ENCODE data around the gene BSPRY. TPM values are rescaled to one million over a fixed set of nuclear protein-coding genes. Genes with fewer than 3 reads are reported as not detected.
A peak's percentile ranks its signal among the peaks of the same experiment; 100 is the strongest.

Gene BSPRY
- 10 to 100 TPM; 14.1 to 17.9 TPM for total RNA-seq
- 1.4 TPM for polyA plus RNA-seq (2013, experiment 1 of 2)
- polyA plus RNA-seq (2013, experiment 2 of 2), result 0.99 TPM
- long read RNA-seq, experiment 1, partial matches to known transcripts, result 5 of 14 reads
- long read RNA-seq, experiment 1, other reads (novel, unspliced or antisense), result 4 of 14 reads
- long read RNA-seq, experiment 2, transcript BSPRY-202 (5 exons, 2,213 nt), result minor isoform, 6 of 96 reads
- long read RNA-seq, experiment 2, transcript BSPRY-201 (6 exons, 2,339 nt), result major isoform, 64 of 96 reads
- long read RNA-seq, experiment 2, partial matches to known transcripts, result 10 of 96 reads
- long read RNA-seq, experiment 2, other reads (novel, unspliced or antisense), result 16 of 96 reads
- long read RNA-seq, experiment 3, transcript BSPRY-201 (6 exons, 2,339 nt), result major isoform, 17 of 25 reads
- long read RNA-seq, experiment 3, partial matches to known transcripts, result 2 of 25 reads
- long read RNA-seq, experiment 3, other reads (novel, unspliced or antisense), result 5 of 25 reads
- long read RNA-seq, experiment 4, partial matches to known transcripts, result 1 of 3 reads
- long read RNA-seq, experiment 4, other reads (novel, unspliced or antisense), result 2 of 3 reads

DNA sequence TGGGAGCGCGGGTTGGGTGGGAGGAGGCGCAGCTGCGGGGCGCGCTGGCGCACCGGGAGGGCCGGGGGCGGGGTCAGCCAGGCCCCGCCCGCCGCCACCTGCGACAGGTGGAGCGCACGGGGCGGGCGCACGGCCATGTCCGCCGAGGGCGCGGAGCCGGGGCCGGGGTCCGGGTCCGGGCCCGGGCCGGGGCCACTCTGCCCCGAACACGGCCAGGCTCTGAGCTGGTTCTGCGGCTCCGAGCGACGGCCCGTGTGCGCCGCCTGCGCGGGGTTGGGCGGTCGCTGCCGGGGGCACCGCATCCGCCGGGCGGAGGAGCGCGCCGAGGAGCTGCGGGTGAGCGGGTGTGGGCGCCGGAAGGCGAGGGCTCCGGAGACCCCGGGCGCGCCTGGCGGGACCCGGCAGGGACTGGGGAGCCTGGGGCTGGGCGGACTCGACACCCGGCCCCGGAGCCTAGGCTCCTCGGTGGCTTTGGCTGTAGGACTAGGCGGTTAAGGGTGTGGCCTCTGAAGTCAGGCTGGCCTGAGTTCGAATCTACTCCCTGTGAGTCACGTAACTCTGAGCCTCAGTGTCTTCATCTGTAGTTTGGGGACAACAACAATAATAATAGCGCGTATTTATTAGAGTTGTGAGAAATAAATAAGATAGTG, at the start of gene BSPRY:
TSS of gene BSPRY (plus strand) at position 97 of the 650 bp plus-strand sequence. CDS start at position 136, 39 bp downstream.
- TF ChIP-seq, protein P1, sequence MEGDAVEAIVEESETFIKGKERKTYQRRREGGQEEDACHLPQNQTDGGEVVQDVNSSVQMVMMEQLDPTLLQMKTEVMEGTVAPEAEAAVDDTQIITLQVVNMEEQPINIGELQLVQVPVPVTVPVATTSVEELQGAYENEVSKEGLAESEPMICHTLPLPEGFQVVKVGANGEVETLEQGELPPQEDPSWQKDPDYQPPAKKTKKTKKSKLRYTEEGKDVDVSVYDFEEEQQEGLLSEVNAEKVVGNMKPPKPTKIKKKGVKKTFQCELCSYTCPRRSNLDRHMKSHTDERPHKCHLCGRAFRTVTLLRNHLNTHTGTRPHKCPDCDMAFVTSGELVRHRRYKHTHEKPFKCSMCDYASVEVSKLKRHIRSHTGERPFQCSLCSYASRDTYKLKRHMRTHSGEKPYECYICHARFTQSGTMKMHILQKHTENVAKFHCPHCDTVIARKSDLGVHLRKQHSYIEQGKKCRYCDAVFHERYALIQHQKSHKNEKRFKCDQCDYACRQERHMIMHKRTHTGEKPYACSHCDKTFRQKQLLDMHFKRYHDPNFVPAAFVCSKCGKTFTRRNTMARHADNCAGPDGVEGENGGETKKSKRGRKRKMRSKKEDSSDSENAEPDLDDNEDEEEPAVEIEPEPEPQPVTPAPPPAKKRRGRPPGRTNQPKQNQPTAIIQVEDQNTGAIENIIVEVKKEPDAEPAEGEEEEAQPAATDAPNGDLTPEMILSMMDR (conservative IDR thresholded peaks at IDR 0.05), result no peak
- Mint-ChIP-seq H3K27me3 (ENCODE audit: insufficient read depth) (peaks cover 23% of the 10 kb centered on the region), H3K4me1 (peaks cover 28% of the 10 kb centered on the region), H3K36me3 (ENCODE audit: low read depth) (peaks cover 9% of the 10 kb centered on the region), H3K27ac (no peak within 1 kb of the TSS), H3K4me3 (peak within 1 kb of the TSS; percentile 70), H3K9me3 (no peaks in the 10 kb centered on the region)
- H3K27ac ChIP-seq (ENCODE audit: low read depth, low read length), result no peak within 1 kb of the TSS
- no peak within 1 kb of the TSS for H3K9ac ChIP-seq (ENCODE audit: extremely low read depth, low read length, poor library complexity, severe bottlenecking)
- no peaks in the 10 kb centered on the region for H3K36me3 ChIP-seq (ENCODE audit: control insufficient read depth, insufficient read depth, low read length)
- H3K9me3 ChIP-seq (ENCODE audit: control insufficient read depth, low read length), result no peaks in the 10 kb centered on the region
- H3K4me1 ChIP-seq (ENCODE audit: control insufficient read depth, insufficient read depth, low read length), result peaks cover 5% of the 10 kb centered on the region
- peak within 1 kb of the TSS; percentile 82 for H3K4me3 ChIP-seq (ENCODE audit: low read length)
- WGBS, 2 experiments (ENCODE audit: insufficient coverage in 1 of 2, insufficient read length in 1 of 2), result 2% methylated on average over 16 to 71 of the region's 71 CpGs
- peak; percentile 78 for DNase-seq
- H3K27me3 ChIP-seq (ENCODE audit: control insufficient read depth, insufficient read depth, low read length, poor library complexity, severe bottlenecking), result peaks cover 20% of the 10 kb centered on the region

DNA sequence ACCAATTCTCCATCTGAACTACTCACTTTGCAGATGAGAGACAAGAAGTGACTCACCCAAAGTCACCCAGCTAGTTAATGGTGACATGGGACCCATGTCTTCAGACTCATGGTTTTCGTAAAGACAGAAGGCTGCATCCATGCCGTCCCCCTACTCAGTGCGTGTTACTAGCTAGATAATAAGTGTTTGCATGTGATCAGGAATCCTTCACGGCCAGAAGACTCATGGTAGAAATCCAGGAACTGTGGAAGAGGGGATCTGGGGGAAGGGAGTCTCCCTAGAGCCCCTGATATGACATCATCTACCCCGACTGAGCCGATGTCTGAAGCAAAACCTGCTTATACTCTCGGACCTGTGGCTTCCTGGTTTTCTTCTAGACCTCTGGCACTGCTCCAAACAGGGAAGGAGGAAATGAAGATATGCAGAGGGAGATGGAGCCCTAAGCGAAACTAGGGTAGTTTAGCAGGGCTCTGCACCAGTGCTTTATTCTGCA, 49.5 kb upstream of the BSPRY start:
- Mint-ChIP-seq H3K27ac (no peak overlapping the region), H3K4me3 (no peak overlapping the region)
- H3K36me3 ChIP-seq (ENCODE audit: control insufficient read depth, insufficient read depth, low read length), result no peaks in the 10 kb centered on the region

DNA sequence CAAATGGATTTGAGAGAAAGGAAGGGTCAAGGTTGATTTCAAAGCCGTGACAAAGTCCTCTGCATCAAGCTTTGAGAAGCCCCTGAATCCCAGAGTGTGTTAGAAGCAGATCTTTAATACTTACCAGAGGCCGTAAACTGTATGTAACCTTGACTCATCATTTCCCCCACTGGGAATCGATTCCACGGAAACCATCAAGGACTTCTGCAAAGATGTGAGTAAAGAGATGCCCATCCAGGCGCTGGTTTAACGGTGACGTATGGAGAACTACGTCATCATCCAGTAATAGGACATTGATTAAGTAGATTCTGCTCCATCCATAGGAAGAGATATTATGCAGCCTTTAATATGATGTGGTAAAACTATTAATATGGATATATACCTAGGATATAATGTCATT, 47.8 kb upstream of the BSPRY start:
- Histone ChIP-seq H3K9ac (ENCODE audit: extremely low read depth, low read length, poor library complexity, severe bottlenecking) (no peak overlapping the region), H3K27me3 (ENCODE audit: control insufficient read depth, insufficient read depth, low read length, poor library complexity, severe bottlenecking) (no peaks in the 10 kb centered on the region), H3K4me1 (ENCODE audit: control insufficient read depth, insufficient read depth, low read length) (no peaks in the 10 kb centered on the region), H3K9me3 (ENCODE audit: control insufficient read depth, low read length) (no peaks in the 10 kb centered on the region), H3K4me3 (ENCODE audit: low read length) (no peak overlapping the region), H3K27ac (ENCODE audit: low read depth, low read length) (no peak overlapping the region), H3K36me3 (ENCODE audit: control insufficient read depth, insufficient read depth, low read length) (no peaks in the 10 kb centered on the region)
- WGBS, 2 experiments (ENCODE audit: insufficient coverage in 1 of 2, insufficient read length in 1 of 2), result 92 to 95% methylated on average over 8 of the region's 8 CpGs
- Mint-ChIP-seq H3K9me3 (no peaks in the 10 kb centered on the region), H3K27me3 (ENCODE audit: insufficient read depth) (no peaks in the 10 kb centered on the region), H3K4me3 (no peak overlapping the region), H3K27ac (no peak overlapping the region), H3K36me3 (ENCODE audit: low read depth) (no peaks in the 10 kb centered on the region), H3K4me1 (peaks cover 5% of the 10 kb centered on the region)
- no peak for DNase-seq
- TF ChIP-seq, protein P1 (conservative IDR thresholded peaks at IDR 0.05), result no peak

More for the DNA sequence above, 49.5 kb upstream of the BSPRY start:
- DNase-seq, result no peak
- TF ChIP-seq, protein P1 (conservative IDR thresholded peaks at IDR 0.05), result no peak
- H3K4me1 Mint-ChIP-seq, result peaks cover 5% of the 10 kb centered on the region
- H3K9ac ChIP-seq (ENCODE audit: extremely low read depth, low read length, poor library complexity, severe bottlenecking), result no peak overlapping the region
- no peaks in the 10 kb centered on the region for H3K27me3 ChIP-seq (ENCODE audit: control insufficient read depth, insufficient read depth, low read length, poor library complexity, severe bottlenecking)
- no peak overlapping the region for H3K4me3 ChIP-seq (ENCODE audit: low read length)
- no peaks in the 10 kb centered on the region for H3K9me3 ChIP-seq (ENCODE audit: control insufficient read depth, low read length)
- no peaks in the 10 kb centered on the region for H3K27me3 Mint-ChIP-seq (ENCODE audit: insufficient read depth)
- H3K27ac ChIP-seq (ENCODE audit: low read depth, low read length), result no peak overlapping the region
- H3K9me3 Mint-ChIP-seq, result no peaks in the 10 kb centered on the region
- no peaks in the 10 kb centered on the region for H3K4me1 ChIP-seq (ENCODE audit: control insufficient read depth, insufficient read depth, low read length)
- H3K36me3 Mint-ChIP-seq (ENCODE audit: low read depth), result no peaks in the 10 kb centered on the region
- 90 to 94% methylated on average over 5 to 8 of the region's 8 CpGs for WGBS, 2 experiments (ENCODE audit: insufficient coverage in 1 of 2, insufficient read length in 1 of 2)
